BE2C (cell line): Measurements from ENCODE around the gene OR5A1.

Source experiments
- DNase-seq: peaks from one replicate; pipeline ENCODE4 v3.0.0-alpha.2; 2020
- H3K27me3 ChIP-seq: fragments of 250-450 bp; sonication (Bioruptor Pico); 2 replicates; pipeline ENCODE4 v1.5.1; 2020; ENCODE audit warnings: mild to moderate bottlenecking
- H3K36me3 ChIP-seq: fragments of 250-450 bp; sonication (Bioruptor Pico); 2 replicates; pipeline ENCODE4 v1.5.1; 2020; ENCODE audit warnings: mild to moderate bottlenecking
- H3K4me1 ChIP-seq: fragments of 250-450 bp; sonication (Bioruptor Pico); 2 replicates; pipeline ENCODE4 v1.5.1; 2020
- H3K4me3 ChIP-seq: 2 replicates; pipeline ENCODE4 v1.5.1; 2011; ENCODE audit warnings: low read depth, low read length
- H3K9me3 ChIP-seq: fragments of 250-450 bp; sonication (Bioruptor Pico); 2 replicates; pipeline ENCODE4 v1.5.1; 2020
- TF ChIP-seq, protein P1 (sequence below): IDR thresholded peaks from 2 replicates; pipeline ENCODE4 v1.5.1; 2012; ENCODE audit warnings: mild to moderate bottlenecking, low read depth, low read length

OR5A1 gene

DNA sequence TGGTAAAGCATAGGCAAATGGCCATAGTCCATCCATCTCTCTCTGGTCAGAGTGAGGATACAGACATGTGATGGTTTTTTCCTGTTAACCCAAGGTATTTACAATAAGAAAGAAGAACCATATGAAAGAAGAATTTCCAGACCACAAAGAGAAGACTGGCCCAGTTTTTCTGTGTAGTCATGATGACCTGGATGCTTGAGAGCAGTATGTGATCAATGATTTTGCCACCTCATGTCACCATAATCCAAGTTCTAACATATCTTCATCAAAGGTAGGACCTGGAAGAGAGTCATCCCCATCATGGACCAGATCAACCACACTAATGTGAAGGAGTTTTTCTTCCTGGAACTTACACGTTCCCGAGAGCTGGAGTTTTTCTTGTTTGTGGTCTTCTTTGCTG lies 20.4 kb downstream of the OR5A1 start, which contains the start of gene OR4D6:
OR4D6 (plus strand) TSS at position 301 of the 400 bp plus-strand sequence; CDS start at position 301, 0 bp downstream.
- Histone ChIP-seq H3K9me3 (no peaks in the 10 kb centered on the region), H3K4me3 (no peak within 1 kb of the TSS), H3K4me1 (no peaks in the 10 kb centered on the region), H3K27me3 (no peaks in the 10 kb centered on the region), H3K36me3 (no peaks in the 10 kb centered on the region)
- no peak for DNase-seq
- TF ChIP-seq, protein P1, sequence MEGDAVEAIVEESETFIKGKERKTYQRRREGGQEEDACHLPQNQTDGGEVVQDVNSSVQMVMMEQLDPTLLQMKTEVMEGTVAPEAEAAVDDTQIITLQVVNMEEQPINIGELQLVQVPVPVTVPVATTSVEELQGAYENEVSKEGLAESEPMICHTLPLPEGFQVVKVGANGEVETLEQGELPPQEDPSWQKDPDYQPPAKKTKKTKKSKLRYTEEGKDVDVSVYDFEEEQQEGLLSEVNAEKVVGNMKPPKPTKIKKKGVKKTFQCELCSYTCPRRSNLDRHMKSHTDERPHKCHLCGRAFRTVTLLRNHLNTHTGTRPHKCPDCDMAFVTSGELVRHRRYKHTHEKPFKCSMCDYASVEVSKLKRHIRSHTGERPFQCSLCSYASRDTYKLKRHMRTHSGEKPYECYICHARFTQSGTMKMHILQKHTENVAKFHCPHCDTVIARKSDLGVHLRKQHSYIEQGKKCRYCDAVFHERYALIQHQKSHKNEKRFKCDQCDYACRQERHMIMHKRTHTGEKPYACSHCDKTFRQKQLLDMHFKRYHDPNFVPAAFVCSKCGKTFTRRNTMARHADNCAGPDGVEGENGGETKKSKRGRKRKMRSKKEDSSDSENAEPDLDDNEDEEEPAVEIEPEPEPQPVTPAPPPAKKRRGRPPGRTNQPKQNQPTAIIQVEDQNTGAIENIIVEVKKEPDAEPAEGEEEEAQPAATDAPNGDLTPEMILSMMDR, result no peak

DNA sequence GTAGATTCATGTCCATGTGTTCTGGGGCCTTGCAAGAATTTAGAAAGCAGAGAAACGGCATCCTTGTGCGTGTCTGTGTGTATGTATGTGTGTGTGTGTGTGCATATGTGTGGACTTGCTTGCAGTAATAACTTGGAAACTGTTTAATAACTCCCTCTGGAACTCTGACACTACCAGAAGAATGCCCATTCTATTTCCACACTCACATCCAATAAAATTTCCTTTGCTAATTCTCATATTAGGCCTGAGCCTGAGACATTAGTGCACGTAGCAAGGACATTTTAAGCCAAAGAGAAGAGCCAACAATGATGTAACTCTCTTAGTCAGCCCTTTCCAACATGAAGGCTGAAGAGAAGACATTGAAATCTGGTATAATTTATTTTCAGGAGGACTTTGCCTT lies 23.6 kb downstream of the OR5A1 start:
- Histone ChIP-seq H3K9me3 (no peaks in the 10 kb centered on the region), H3K36me3 (no peaks in the 10 kb centered on the region), H3K4me3 (no peak overlapping the region), H3K27me3 (no peaks in the 10 kb centered on the region), H3K4me1 (no peaks in the 10 kb centered on the region)
- TF ChIP-seq, protein P1, result no peak
- no peak for DNase-seq

DNA sequence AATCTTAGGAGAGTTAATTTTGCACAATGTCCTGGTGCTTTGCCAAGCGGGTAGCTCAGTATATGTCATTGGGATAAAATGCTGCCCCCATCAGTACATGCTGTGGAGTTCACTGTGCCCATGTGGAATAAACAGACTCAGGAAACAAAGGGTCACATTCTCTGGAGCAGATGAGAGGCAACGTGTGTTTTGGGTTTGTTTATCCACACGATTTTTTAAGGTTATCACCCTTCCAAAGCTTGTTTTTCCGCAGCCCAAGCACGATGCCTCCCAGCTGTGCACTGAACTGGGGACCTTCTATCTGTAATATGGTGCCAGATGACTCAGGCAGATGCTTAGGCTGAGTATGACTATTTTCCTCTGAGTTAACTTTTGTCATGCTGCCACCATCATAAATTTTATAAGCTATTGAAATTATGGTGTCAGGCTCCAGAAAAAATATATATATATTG lies 26.9 kb downstream of the OR5A1 start:
- Histone ChIP-seq H3K27me3 (no peaks in the 10 kb centered on the region), H3K9me3 (no peaks in the 10 kb centered on the region), H3K4me1 (no peaks in the 10 kb centered on the region), H3K36me3 (no peaks in the 10 kb centered on the region), H3K4me3 (no peak overlapping the region)
- TF ChIP-seq, protein P1, result no peak
- DNase-seq, result no peak

DNA sequence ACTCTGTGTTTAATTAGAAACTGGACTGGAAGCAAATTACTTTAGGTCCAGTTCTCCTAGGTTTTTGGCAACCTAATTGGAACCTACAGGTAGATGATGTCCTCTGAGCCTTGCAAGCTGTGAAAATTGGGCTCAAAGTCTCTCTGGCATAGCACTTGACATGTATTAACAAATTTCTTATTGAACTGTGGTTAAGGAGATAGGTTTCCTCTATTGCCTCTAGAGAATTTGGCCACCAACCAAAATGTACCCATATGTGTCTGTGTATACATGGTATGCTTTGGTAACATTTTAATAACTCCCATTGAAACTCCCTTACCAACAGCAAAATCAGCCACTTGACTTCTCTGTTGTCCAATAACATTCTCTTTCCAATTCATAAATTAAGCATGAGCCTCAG lies 36.7 kb downstream of the OR5A1 start, which contains the start of gene OR4D10:
OR4D10 (plus strand) TSS at position 301 of the 400 bp plus-strand sequence. CDS start 4,115 bp downstream, outside the sequence.
- TF ChIP-seq, protein P1, result no peak
- no peaks in the 10 kb centered on the region for H3K27me3 ChIP-seq
- no peaks in the 10 kb centered on the region for H3K4me1 ChIP-seq

DNA sequence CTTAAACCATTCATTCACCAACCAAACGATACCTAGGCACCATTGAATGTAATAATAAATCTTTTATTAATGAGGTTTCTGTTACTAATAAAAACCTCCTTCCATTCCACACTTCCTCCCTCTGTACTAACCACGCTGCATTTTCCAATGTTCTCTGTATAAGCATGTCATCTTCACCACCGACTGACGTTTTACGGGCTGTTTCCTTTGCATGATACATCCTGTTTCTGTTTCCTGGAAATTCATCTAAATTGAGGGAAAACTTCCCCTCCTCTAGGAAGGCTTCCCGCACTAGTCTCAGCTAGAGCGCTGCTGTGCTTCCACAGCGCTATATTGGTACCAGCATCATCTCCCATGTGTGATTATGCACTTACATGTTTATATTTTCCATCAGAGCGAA lies 38.9 kb downstream of the OR5A1 start:
- H3K4me3 ChIP-seq, result no peak overlapping the region
- H3K36me3 ChIP-seq, result no peaks in the 10 kb centered on the region
- no peaks in the 10 kb centered on the region for H3K4me1 ChIP-seq
- TF ChIP-seq, protein P1, result no peak
- no peaks in the 10 kb centered on the region for H3K9me3 ChIP-seq
- no peak for DNase-seq
- H3K27me3 ChIP-seq, result no peaks in the 10 kb centered on the region

More for the DNA sequence above, 36.7 kb downstream of the OR5A1 start, which contains the start of gene OR4D10:
- no peak for DNase-seq
- Histone ChIP-seq H3K9me3 (no peaks in the 10 kb centered on the region), H3K36me3 (no peaks in the 10 kb centered on the region), H3K4me3 (no peak within 1 kb of the TSS)

DNA sequence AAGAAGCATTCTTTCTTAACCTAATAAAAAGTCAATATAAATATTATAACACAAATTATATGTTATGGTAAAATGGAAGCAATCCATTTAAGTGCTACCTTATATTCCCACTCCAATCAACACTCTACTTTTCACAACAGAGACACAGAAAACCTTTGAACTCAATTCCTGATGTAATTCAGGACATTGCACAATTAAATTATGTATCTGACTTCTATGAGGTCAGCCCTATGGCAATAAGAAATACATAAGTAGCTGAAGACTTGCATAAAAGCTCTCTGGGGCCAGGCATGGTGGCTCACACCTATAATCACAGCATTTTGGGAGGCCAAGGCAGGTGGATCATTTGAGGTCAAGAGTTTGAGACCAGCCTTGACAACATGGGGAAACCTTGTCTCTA lies 43.6 kb downstream of the OR5A1 start:
- no peak for DNase-seq
- no peak overlapping the region for H3K4me3 ChIP-seq

More for the DNA sequence above, 43.6 kb downstream of the OR5A1 start:
- H3K4me1 ChIP-seq, result no peaks in the 10 kb centered on the region
- no peaks in the 10 kb centered on the region for H3K27me3 ChIP-seq
- H3K36me3 ChIP-seq, result no peaks in the 10 kb centered on the region
- TF ChIP-seq, protein P1, result no peak
- H3K9me3 ChIP-seq, result no peaks in the 10 kb centered on the region
